MM.1S (cell line): ENCODE measurements around the gene PSMB9.

Experiments used
- EZH2 ChIP-seq: fragments of 300-600 bp; sonication (generic); optimal IDR thresholded peaks from 2 replicates; pipeline ENCODE3; 2017; ENCODE audit warnings: low read depth, mild to moderate bottlenecking, antibody characterized with exemption, low read length, mixed read lengths
- EZH2phosphoT487 ChIP-seq: fragments of 300-600 bp; sonication (generic); IDR thresholded peaks from 2 replicates; pipeline ENCODE4 v1.6.1; 2018; ENCODE audit warnings: antibody characterized with exemption, low read length
- TF ChIP-seq, protein P1 (sequence below): fragments of 300-600 bp; sonication (generic); IDR thresholded peaks from 2 replicates; pipeline ENCODE4 v1.5.1; 2016; ENCODE audit warnings: antibody characterized with exemption, low read length, mixed read lengths

DNA sequence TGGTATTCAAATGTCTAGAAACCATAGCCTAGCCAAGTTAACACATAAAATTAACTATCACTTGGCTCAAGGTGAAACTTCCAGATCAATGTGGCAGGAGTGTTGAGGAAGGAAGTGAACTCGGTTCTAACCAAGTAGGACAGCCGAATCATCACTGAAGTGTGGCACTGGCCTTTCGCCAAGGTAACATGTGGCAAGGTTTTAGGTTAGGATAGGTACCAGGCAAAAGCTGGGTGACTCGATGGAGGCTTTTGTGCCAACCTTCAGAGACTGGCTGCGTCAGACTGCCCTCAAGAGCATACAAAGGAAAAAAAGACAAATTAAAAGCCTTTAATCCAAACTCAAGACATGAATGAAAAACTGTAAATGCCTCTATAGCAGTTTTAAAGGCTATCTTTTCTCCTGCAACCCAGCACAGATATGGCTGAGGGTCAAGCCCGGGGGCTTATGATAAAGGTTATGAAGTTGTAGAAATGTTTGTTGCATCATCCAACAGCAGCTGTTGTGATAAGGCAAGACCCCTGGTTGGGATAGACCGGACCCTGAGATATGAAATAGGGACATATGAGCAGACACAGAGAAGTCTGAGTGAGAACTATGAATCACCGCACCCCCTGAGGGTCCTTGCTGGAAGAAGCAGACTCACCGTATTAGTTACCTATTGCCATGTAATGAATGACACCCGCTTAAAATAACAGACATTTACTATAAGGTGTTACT, 11.9 kb downstream of the PSMB9 start:
- TF ChIP-seq, protein P1, sequence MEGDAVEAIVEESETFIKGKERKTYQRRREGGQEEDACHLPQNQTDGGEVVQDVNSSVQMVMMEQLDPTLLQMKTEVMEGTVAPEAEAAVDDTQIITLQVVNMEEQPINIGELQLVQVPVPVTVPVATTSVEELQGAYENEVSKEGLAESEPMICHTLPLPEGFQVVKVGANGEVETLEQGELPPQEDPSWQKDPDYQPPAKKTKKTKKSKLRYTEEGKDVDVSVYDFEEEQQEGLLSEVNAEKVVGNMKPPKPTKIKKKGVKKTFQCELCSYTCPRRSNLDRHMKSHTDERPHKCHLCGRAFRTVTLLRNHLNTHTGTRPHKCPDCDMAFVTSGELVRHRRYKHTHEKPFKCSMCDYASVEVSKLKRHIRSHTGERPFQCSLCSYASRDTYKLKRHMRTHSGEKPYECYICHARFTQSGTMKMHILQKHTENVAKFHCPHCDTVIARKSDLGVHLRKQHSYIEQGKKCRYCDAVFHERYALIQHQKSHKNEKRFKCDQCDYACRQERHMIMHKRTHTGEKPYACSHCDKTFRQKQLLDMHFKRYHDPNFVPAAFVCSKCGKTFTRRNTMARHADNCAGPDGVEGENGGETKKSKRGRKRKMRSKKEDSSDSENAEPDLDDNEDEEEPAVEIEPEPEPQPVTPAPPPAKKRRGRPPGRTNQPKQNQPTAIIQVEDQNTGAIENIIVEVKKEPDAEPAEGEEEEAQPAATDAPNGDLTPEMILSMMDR: no peak
- TF ChIP-seq EZH2 (no peak), EZH2phosphoT487 (no peak)
